Adrenal gland (tissue), 5 donors: ENCODE data around the gene CSTF3.
"Not testable (repeated sequence)": the region's sequence is repeated elsewhere in the genome, so short reads cannot be mapped to it uniquely, and the experiment has no call there.

Experiments
- CTCF ChIP-seq, 6 experiments: fragments of 450-650 bp in 4 of 6; fragments of 200-600 bp in 2 of 6; sonication (generic) in 1 of 6; IDR thresholded peaks; 1 replicate in 5 of 6; 2 replicates in 1 of 6; pipeline versions ENCODE4 v1.5.1 to v1.8.0; 2016 to 2021; ENCODE audit warnings: antibody characterized with exemption in 6 of 6, mild to moderate bottlenecking in 2 of 6, moderate library complexity in 1 of 6
- POLR2A ChIP-seq, 2 donors: fragments of 450-650 bp; IDR thresholded peaks; one replicate each; pipeline ENCODE4 v1.6.1; 2017; ENCODE audit warnings: antibody characterized with exemption in 2 of 2, mild to moderate bottlenecking in 2 of 2, moderate library complexity in 1 of 2
- donor health status: DM: no; HTN: no; CAD: no.

- not testable (repeated sequence) for TF ChIP-seq CTCF, POLR2A (IDR thresholded peaks at IDR 0.05)
Observed at GRCh38 chr11:33049565-33050408, 111.5 kb downstream of the CSTF3 start.
